ENCODE results near the gene TMEM91. TPM values are rescaled to one million over a fixed set of nuclear protein-coding genes. Genes with fewer than 3 reads are reported as not detected.

TMEM91 gene
- total and polyA plus RNA-seq, 2 of the 13 experiments (the other 11 are each of a cell fraction or from before 2014, with no cell fraction given) = 6.3 to 10.3 TPM

DNA sequence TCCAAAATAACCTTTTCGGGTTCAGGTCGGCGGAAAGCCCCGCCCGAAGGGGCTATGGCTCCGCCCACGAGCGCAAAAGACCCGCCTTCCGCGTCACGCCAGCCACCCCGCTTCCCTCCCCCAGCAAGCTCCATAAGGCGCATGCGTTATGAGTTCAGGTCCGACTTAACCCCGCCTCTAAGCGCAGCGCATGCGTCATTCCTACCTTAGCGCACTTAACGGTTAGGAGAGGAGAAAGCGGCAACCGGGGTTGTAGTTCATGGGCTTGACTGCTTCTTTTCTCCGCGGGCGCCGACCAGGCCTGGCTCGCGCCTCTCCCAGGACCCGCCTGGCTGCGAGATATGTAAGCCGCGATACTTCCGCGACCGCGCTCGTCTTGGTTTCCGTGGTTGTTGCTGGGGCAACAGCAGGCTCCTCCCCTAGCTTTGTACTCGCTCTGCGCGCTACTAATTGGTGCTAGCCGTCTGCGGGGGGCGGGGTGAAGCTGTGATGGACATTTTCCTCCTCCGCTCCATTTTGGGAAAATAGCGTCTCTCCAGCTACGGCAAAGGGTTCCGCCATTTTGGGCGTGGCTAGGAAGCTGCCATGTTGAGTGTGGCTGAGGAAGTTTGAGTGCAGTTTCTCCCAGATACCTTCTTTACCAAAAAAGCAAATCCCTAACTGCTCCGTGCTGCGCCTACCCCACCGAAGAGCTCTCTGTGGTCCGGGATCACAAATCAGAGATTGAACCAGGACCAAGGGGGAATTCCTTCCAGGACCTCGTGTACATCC is 12.4 kb upstream of the TMEM91 start, which contains the start of gene B9D2 (continued):
- TF ChIP-seq, protein P1, sequence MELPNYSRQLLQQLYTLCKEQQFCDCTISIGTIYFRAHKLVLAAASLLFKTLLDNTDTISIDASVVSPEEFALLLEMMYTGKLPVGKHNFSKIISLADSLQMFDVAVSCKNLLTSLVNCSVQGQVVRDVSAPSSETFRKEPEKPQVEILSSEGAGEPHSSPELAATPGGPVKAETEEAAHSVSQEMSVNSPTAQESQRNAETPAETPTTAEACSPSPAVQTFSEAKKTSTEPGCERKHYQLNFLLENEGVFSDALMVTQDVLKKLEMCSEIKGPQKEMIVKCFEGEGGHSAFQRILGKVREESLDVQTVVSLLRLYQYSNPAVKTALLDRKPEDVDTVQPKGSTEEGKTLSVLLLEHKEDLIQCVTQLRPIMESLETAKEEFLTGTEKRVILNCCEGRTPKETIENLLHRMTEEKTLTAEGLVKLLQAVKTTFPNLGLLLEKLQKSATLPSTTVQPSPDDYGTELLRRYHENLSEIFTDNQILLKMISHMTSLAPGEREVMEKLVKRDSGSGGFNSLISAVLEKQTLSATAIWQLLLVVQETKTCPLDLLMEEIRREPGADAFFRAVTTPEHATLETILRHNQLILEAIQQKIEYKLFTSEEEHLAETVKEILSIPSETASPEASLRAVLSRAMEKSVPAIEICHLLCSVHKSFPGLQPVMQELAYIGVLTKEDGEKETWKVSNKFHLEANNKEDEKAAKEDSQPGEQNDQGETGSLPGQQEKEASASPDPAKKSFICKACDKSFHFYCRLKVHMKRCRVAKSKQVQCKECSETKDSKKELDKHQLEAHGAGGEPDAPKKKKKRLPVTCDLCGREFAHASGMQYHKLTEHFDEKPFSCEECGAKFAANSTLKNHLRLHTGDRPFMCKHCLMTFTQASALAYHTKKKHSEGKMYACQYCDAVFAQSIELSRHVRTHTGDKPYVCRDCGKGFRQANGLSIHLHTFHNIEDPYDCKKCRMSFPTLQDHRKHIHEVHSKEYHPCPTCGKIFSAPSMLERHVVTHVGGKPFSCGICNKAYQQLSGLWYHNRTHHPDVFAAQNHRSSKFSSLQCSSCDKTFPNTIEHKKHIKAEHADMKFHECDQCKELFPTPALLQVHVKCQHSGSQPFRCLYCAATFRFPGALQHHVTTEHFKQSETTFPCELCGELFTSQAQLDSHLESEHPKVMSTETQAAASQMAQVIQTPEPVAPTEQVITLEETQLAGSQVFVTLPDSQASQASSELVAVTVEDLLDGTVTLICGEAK (IDR thresholded peaks at IDR 0.05) = no peak
- TF ChIP-seq, protein P1 (CRISPR knock-in tag; IDR thresholded peaks at IDR 0.05) = no peak
- TF ChIP-seq ZNF484 (CRISPR knock-in tag; IDR thresholded peaks at IDR 0.05; ENCODE audit: borderline replicate concordance, low read depth) (no peak), MAFK (conservative IDR thresholded peaks at IDR 0.05 in 1 of 2, IDR thresholded peaks at IDR 0.05 in 1 of 2; ENCODE audit: low read length in 2 of 2) (no peak), ZMYM2 (CRISPR knock-in tag; IDR thresholded peaks at IDR 0.05) (no peak), ZBTB3 (CRISPR knock-in tag; IDR thresholded peaks at IDR 0.05; ENCODE audit: borderline replicate concordance, low read depth) (no peak), SIX4 (CRISPR knock-in tag; IDR thresholded peaks at IDR 0.05) (no peak), ZNF124 (CRISPR knock-in tag; IDR thresholded peaks at IDR 0.05) (peak; percentile 35; the same call in 1 of the 2 replicates), SNRNP70 (IDR thresholded peaks at IDR 0.05; ENCODE audit: low read depth, low read length) (no peak), SPEN (CRISPR knock-in tag; IDR thresholded peaks at IDR 0.05; ENCODE audit: low read depth) (0 out of 2 replicates have a peak, but pooled peaks have one; percentile 31), NFKBIZ (CRISPR knock-in tag; IDR thresholded peaks at IDR 0.05) (no peak), ZNF12 (CRISPR knock-in tag; IDR thresholded peaks at IDR 0.05) (no peak), ZFP1 (CRISPR knock-in tag; IDR thresholded peaks at IDR 0.05) (0 out of 2 replicates have a peak, but pooled peaks have one; percentile 23), TP53 (CRISPR knock-in tag; conservative IDR thresholded peaks at IDR 0.05) (no peak), CEBPB (IDR thresholded peaks at IDR 0.05; ENCODE audit: borderline replicate concordance, low read depth, low read length) (no peak), YY1 (IDR thresholded peaks at IDR 0.05; ENCODE audit: insufficient read depth, insufficient replicate concordance, low read depth, low read length) (peak; percentile 99), RFX3 (CRISPR knock-in tag; IDR thresholded peaks at IDR 0.05) (peak; percentile 89), ZNF430 (CRISPR knock-in tag; IDR thresholded peaks at IDR 0.05) (no peak)
- TF ChIP-seq, protein P2, sequence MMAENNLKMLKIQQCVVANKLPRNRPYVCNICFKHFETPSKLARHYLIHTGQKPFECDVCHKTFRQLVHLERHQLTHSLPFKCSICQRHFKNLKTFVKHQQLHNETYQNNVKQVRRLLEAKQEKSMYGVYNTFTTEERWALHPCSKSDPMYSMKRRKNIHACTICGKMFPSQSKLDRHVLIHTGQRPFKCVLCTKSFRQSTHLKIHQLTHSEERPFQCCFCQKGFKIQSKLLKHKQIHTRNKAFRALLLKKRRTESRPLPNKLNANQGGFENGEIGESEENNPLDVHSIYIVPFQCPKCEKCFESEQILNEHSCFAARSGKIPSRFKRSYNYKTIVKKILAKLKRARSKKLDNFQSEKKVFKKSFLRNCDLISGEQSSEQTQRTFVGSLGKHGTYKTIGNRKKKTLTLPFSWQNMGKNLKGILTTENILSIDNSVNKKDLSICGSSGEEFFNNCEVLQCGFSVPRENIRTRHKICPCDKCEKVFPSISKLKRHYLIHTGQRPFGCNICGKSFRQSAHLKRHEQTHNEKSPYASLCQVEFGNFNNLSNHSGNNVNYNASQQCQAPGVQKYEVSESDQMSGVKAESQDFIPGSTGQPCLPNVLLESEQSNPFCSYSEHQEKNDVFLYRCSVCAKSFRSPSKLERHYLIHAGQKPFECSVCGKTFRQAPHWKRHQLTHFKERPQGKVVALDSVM (CRISPR knock-in tag; IDR thresholded peaks at IDR 0.05) = no peak

Data from HepG2 (cell line).